ENCODE measurements around the gene MCTP1.

MCTP1 gene

DNA sequence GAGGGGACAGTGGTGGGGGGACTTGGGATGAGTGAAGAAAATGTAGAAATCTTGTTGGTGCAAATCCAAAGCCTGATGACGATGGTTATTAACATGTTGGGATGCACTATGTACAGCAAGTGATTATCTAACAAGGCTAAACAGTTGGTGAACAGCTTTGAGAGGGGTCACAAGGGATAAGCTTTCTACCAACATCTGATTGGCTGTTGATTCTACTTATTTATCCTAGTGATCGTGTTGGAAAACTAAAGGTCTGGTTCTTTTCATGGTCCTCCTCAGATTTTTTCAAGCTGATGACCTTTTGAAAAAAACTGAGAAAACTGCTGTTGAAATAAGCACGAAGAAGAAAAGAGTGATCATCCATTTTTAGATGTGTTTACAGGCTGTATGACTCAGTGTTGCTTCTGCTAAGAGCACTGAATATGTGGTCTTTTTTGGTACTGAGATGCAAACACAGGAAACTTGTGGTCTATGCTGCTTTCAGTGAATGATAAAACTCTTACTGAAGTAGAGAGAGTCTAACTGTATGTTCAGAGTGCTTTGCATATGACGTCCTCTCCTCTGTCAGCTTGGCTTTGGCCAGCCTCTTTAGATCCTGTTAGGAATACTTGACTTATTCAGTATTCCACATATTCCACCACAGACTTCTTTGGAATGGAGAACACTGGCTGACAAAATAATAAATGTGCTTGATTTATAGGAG lies 491.6 kb downstream of the MCTP1 start:
- DNase-seq, result no peak

DNA sequence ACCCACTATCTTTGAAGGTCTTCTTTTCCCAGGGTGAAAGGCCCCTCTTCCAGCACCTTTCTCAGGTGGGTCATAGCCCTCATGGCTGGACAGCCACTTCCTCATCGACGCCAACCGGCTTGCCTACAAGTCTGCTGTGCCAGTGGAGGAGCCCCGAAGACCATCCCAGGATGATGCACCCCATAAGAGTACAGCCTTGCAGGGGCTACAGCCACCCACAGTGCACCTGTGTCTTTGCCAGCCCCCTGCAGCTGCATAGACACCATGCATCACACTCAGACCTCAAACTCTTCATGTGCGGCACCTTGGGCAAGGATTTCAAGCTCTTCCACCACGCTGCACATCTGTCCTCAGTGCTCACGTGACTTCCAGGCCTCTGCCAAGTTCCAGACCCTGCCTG lies 493.1 kb downstream of the MCTP1 start:
- DNase-seq, result no peak

DNA sequence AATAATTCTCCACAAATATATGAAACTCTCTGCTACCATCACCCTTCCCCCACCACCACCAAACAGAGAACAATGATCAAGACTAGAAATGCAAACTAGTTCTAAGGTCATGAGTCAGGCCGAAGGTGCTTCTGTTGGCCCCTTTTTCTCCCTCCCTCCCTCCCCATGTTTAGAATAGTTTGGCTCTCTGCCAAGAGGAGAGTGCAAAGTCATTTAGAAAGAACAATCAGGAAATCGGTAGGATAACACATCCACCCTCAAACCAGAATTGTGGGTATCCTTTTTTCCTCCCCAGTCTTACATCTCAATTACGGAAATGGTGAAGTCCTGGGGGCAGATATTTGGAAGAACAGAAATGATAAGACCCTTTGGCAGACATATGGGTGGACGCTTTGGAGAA lies 496.4 kb downstream of the MCTP1 start:
- DNase-seq, result no peak

DNA sequence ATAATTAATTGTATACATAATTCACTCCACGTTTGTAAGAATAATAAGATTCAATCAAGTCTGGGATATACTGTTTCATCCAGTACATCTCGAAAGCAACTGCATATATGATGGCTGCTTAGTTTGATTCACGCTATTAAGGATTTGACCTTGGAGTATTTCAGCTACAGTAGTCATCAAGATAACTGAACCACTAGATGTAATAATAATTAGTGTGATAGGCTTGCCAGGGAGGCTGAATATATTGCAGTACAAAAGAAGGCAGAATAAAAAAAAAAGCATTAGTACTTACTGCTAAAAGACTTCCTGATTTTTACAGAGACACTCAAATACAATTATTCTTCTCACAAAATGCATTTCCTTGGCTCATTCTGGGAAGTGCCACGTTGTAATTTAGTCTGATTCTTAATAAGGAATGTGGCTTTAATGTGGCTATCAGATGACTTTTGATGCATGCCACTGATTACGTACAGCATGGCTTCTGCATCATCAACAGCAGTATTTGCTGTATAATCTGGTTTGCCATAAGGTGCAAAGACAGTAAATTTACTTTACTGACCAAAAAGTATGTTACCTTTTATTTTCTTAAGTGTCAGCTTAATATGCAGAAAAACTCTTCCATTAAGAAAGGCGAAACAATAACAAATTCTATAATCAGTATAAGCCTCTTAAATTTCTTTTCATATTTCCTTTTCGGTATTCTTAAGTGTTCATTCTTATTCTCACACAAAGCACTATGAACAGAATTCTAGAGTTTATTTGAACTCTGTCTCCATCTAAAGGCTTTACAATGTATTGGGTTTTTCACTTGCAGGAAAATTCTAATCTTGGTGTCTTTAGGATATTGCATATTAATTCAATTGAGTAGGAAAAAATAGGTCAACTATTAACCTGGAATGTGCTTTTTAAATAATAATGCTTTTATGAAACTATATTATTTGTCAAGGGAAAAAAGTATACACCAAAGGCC lies 500.1 kb downstream of the MCTP1 start:
- DNase-seq, result no peak

DNA sequence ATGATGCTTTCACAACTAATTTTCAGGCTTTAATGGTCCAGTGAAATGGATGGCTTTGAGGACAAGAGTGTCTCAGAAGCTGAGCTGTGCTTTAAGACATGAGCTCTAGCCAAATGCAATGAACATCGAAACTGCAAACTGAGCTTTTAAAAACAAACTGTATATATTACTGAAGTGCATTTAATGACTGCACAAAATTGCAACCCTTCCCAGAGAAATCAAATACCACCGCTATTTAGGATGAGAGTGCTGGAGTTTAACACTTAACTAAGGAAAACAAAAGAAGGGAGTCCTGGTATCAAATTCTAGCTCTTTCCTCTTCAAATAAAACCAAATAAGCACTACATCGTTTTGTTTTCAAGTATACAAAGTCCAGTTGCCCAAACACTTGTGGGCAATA lies 502.5 kb downstream of the MCTP1 start:
- no peak for DNase-seq

DNA sequence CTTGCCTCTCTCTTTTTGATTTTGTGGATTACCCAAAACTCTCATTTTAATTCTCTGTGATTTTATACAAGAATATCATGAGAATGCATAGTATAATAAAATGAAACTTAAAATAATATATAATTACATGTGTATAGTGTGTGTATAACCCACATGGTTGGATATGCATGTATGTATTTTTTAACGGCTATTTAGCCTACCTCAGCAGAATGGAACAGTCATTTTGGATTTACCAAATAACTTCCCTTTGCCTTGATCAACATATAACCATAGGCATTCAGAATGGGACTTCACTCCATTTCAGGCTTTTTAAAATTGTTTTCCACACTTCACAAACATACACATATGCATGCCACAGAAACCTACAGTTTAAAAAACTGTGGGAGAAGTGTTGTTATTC lies 505.2 kb downstream of the MCTP1 start:
- DNase-seq, result no peak

DNA sequence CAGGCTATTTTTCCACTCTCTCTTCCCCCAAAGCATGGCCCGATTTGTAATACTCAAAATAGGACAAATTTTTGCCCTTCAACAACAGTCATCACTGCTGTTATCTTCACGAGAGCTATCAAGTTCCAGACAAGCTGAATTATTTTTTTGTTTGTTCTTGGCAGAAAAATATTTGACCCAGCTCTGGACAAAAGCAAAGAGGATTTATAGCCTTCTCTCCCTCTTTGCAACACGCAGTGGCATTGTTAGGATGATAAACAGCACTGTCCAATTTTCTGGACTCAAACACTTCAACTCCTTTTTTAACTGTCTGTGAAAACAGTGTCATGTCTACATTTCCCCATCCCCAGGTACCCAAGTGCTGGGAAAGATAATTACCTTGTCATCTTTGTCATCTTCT lies 506.2 kb downstream of the MCTP1 start:
- no peak for DNase-seq

DNA sequence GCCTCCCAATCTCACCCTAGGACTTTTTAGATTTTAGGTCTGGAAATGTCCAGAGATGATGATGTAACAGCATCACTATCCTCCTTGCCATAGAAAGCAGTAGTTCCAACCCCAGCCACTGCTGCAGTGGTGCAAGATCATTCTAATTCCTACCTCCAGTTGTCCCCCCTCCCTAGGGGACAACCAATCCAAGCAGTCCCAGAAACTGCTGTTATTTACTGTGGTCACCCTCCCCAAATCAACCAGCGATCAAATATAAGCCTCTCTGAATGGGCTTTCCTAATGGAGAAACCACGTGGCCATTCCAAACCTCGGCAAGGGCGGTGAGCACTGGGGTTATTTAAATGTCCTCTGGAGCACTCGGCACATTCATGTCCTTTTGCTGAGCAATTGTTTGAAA lies 506.6 kb downstream of the MCTP1 start:
- DNase-seq, result no peak

DNA sequence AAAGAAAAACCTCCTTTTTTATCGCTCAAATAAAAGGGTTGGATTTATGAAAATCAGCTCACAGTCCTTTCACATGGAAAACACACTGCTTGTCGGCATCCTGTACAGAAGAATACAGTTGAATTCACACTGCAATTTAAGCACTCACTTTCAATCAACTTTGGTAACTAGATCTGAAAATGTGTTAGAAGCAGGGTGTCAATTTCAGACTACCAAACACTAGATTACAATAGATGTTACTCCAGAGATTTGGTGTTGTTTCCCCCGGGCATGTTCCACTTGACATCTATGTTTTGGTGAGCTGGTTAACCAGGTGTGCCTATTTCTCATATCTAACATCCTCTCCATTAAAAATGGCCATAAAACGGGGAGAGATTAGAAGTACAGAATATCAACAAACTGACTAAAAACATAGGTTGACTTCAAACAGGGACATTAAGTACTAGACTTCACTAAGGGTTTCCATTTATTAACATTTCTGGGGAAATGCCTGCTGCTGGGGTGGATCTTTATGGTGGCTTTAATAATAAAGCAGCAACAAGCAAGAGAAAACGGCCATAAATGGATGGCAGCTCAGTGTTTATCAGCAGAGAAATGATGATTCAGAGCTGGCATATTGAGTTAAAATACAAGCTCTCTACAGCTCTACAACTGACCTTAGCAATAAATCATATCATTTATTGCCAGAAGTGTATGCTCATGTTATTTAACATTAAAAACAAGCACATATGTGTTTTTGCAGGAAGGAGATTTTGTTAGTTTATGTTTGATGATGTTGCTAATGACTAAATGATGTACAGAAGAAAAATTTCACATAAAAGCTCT lies 507.6 kb downstream of the MCTP1 start:
- no peak for DNase-seq

DNA sequence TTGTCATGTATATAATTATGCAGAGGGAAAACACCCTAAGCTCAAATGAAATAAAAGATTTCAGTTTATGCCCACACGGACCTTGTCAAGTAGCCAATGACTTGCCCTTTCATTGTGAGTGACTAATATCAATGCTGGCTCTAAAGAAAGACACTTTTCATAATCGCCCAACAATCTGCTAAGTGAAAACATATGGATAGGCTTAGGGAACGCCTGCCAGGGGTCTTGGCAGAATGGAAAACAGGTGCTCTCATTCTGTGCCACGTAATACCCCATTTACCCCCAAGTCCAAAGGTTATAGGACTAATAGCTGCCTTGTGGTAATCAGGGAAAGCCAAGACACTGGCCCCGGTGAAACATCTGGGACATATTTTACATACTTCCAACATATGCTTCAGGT lies 508.7 kb downstream of the MCTP1 start:
- no peak for DNase-seq

DNA sequence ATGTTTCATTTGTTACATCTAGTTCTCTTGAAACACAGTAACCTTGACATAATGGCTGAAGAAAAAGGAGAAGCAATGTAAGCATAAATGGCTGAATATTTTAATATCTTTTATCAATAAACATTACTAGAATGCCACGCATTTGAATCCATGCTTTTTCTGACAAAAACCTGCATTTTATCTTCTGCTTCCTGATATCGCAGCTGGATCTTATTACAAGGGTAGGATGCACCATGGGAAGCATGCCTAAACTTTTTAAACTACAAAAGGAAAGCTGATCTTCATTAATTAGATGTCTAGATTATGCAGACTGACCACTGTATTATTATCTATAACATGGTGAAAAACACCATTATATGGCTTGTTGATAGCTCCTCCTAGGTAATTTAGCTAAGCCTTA lies 509.8 kb downstream of the MCTP1 start:
- DNase-seq, result no peak

DNA sequence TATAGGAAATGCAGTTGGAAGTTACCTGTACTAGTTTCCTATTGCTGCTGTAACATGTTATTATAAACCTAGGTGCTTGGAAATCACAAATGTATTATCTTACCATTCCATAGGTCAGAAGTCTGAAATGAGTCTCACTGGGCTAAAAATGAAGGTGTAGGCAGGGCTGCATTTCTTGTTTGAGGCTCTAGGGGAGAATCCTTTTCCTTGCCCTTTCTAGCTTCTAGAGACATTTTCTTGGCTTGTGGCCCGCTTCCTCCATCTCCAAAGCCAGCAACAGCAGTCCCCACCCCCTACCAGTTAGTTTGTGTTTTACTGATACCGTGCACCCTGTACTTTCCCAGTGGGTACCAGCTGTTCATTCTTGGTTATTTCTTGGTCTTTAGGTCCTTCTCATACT lies 513.2 kb downstream of the MCTP1 start:
- no peak for DNase-seq

DNA sequence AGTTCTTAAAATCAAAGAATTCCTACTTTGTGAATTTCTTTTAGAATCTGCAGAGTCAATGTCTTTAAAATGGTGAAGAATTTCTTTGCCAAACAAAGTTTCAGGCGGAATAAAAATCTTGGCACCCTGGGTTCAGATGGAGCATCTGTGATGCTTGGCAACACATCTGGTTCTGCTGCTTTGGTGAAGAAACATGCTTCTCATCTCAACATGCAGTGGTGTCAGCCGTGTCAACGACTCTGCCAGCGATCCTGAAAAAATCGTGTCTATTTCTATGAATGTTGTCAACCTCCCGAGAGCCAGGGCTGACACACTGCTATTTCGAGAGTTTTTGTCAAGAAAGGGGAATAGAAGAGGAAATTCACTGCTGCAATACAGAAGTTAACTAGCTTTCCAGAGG lies 514.9 kb downstream of the MCTP1 start:
- no peak for DNase-seq

DNA sequence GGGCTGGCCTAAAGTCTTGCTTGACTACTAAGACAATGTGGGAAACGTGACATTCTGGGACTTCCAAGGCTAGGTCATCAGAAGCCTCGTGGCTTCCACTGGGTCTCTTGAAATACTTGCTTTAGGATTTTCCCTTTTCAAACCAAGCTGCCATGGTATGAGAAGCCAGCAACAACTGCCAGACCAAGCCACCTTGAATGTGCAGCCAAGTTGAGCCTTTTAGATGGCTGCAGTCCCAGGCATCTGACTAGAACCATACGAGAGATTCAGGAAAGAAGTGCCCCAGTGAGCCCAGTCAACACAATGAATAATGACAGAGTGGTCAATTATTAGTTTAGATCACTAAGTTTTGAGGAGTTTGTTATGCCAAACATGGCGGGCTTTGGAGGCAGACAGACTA lies 523.1 kb downstream of the MCTP1 start:
- no peak for DNase-seq

DNA sequence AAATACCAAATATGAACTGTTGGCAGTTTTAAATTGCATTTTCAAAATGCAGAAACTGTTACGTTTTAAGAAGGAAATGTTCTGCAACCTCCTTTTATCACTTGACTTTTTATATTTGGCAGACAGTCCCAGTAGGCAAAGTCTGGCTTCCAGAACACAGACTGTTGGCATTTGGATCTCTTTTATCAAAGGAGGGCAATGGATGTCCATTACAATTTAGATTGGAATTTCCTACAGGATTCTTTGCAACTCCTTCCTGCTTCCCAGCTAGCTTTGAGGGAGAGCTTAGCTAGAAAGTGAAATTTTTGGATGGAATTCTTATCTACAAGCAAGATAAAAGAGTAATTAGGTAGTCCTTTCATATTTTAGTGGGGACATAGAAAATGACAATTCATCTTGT lies 523.8 kb downstream of the MCTP1 start:
- no peak for DNase-seq

DNA sequence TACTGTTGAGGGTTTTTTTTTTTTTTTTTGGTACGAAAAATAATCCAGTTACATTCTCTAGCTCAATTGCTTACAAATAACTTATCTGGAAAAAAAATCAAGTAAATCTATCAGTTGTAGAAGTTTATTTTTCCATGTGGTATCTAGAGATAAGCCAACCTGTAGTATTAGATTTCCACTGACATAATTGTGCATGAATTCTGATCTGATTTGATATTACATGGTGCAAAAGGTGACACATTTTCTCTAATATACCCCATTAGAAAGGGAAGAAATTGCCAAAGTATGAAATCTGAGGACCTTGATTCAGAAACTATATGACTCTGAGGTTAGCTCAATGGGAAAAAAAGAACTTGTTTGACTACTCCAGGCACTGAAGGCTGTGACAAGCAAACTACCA lies 524.9 kb downstream of the MCTP1 start:
- DNase-seq, result no peak

DNA sequence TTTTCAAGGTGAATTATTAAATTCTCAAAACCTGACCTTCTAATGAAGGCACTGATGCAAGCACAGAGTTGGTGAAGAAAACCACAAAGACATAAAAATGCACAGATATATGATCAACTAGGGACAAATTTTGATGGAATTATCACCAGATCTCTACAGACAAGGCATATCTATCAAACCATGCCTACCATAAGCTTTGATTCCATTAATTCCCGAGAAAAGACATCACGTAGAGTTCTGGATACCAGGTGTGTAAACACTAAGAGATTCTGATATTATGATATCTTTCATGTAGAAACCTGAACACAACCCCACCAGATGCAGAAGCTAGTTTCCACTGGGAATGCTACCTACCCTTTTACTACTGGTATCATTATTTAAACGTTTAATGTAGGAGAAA lies 525.9 kb downstream of the MCTP1 start:
- no peak for DNase-seq

DNA sequence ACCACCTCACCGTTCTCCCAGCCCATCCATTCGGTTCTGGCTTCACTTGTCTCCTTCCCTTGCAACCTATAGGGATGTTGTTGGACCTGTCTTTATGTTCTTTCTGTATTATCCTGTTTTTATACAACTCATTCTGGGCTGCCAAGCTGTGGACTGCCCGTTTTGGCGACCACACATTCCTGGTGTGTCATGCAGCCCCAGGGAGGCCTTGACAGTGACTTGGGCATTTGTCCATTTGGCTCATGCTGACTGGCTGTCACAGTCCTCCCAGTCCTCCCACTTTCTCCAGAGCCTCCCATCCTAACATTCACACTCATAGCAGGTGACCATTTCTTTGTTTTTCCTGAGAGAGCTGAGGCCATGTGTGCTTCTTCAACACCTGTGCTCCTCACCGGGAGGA lies 530.1 kb downstream of the MCTP1 start:
- DNase-seq, result no peak

DNA sequence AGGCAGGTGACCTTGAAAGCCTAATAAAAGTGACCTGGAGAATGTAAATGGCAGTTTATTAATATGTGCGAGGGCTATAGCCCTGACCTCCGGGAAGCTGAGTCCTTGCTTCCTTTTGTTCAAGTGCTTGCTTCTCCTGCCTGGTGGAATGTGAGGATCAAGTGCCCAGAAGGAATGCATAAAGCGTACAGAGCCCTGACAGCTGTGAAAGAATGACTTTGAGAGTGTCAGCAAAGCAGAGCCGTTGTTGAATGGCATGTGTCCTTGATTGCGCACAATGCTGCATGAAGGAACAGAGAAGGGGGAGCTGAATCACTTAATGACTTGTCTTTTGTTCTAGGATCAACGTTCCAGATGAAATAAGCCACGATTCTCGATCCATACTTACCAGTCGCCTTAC lies 533.4 kb downstream of the MCTP1 start:
- DNase-seq, result no peak

DNA sequence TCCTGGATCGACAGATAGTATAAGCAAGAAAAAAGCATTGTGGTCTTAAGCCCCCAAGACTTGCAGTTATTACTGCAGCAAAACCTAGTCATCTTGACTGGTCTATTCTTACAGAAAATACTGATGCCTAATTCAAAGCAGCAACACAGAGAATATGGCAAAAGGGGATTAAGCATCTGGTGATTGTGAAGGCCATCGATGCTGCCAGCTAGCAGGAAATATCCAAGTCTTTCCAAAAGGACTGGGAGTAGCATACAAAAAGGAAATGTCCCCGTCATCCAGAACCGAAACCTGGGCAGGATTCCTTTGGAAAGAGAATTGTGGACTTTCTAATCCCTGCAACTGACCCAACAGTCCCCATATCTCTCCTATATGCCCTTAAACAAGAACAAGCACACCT lies 534.2 kb downstream of the MCTP1 start:
- DNase-seq, result no peak

DNA sequence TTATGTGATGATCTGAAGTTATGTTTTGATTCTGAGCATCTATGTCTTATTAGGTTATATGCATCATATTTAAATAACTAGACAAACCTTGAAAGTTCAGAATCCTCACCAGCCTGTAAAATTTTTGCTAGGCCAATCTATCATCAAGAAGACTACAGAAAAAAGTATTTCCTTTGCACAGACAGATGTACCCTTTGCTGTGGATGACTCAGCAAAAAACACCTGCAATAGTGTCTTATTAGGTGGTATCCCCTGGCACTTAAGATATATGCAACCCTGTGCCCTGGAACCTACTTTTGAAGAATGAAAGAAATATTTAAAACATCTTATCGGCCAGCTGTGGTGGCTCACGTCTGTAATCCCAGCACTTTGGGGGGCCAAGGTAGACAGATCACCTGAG lies 535.9 kb downstream of the MCTP1 start:
- DNase-seq, result no peak

DNA sequence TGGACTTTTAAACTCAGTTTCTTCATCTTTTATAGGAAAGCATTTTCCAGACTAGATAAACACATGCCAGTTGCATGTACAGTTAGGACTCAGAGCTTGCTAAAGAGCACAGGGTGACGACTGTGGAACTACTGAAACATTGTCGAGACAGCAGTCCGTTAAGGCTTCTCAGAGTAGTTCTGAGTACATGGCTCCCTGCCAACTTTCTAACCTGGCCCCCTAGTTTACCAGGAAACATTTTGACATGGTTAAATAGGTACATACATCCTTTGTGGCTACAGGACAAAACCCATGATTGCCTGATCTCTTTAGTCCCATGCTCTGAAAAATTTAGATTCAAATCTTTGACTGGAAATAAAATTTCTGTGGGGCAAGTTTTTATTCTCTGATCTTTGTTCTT lies 536.7 kb downstream of the MCTP1 start:
- DNase-seq, result no peak

DNA sequence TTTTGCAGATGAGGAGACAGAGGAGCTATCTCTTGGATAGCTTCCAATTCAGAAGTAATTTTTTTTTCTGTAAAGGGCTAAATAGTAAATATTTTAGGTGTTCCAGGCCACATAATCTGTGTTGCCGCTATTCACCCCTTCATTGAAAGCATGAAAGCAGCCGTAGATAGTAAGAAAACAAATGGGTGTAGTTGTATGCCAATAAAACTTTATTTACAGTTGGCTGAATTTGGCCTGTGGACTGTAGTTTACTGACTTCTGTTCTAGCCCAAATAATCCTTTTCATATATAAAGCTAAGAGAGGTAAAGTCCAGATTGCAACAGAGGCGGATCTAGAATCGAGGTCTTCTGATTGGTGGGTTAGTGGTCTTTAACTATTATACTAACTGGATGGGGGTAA lies 537.5 kb downstream of the MCTP1 start:
- DNase-seq, result no peak

DNA sequence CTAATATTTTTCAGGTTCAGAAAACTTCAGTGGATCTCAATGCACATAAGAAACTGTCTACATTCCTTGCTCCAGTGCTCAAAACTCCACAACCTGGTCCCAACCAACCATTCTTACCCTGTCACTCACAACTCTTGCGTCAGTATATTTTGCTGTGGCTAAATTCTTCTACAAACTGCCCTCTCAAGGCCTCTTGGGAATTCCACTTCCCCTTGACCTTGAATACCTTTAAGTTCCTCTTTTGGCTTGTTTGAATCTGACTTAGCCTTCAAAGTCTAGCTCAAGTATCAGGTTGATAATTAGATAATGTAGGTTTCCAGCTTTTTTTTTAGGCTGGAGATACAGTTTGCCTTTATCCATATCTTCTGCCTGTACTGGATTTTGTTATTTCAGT lies 538.2 kb downstream of the MCTP1 start:
- no peak for DNase-seq
